Activated naive CD4-positive, alpha-beta T cell treated with anti-CD3 and anti-CD28 coated beads, Interleukin-2, amount 50 U/mL, for 72 hours (primary cell): ENCODE results near the gene TTC7B. TPM values are rescaled to one million over a fixed set of nuclear protein-coding genes. Genes with fewer than 3 reads are reported as not detected.

Experiments
- ATAC-seq, 2 donors: fragments of 150-1000 bp; cut with Tn5 transposase; 2 replicates each; pipeline ENCODE4 v1.10.0; 2021; ENCODE audit warnings: mild to moderate bottlenecking in 2 of 2, moderate library complexity in 2 of 2
- DNase-seq, 2 donors: peaks; one replicate each; pipeline ENCODE4 v3.0.0; 2021 to 2022; ENCODE audit warnings: low spot score in 2 of 2
- H3K27ac Mint-ChIP-seq, 2 donors: one replicate each; pipeline ENCODE4 v1.8.0; 2022; ENCODE audit warnings: mild to moderate bottlenecking in 2 of 2, mixed read lengths in 2 of 2
- H3K36me3 Mint-ChIP-seq, 2 donors: one replicate each; pipeline ENCODE4 v1.8.0; 2022; ENCODE audit warnings: mixed read lengths in 2 of 2
- H3K9me3 Mint-ChIP-seq, 2 donors: one replicate each; pipeline ENCODE4 v1.8.0; 2022; ENCODE audit warnings: mixed read lengths in 2 of 2
- total RNA-seq, 2 donors: library from RNA; stranded (reverse); gene quantifications; one replicate each; pipeline ENCODE4 v1.2.3, GENCODE V29; 2022

Gene TTC7B
- total RNA-seq, 2 donors from 2014 or later = 7.2 to 9.1 TPM

GRCh38 chr14:90692061-90692460 is 124.2 kb downstream of the TTC7B start:
- Mint-ChIP-seq H3K27ac (no peak overlapping the region), H3K9me3 (no peaks in the 10 kb centered on the region), H3K36me3 (no peaks in the 10 kb centered on the region)
- DNase-seq = no peak
- no peak for ATAC-seq

- H3K27ac Mint-ChIP-seq = no peak overlapping the region
- H3K9me3 Mint-ChIP-seq = no peaks in the 10 kb centered on the region
- H3K36me3 Mint-ChIP-seq = no peaks in the 10 kb centered on the region
- no peak for ATAC-seq
- DNase-seq = no peak
Measured at GRCh38 chr14:90691627-90692026, 124.6 kb downstream of the TTC7B start.

GRCh38 chr14:90687680-90688079 is 128.6 kb downstream of the TTC7B start:
- no peak overlapping the region for H3K27ac Mint-ChIP-seq
- ATAC-seq (no peak), DNase-seq (no peak)
- no peaks in the 10 kb centered on the region for H3K36me3 Mint-ChIP-seq
- H3K9me3 Mint-ChIP-seq = no peaks in the 10 kb centered on the region

- ATAC-seq = no peak
- H3K9me3 Mint-ChIP-seq = no peaks in the 10 kb centered on the region
- no peaks in the 10 kb centered on the region for H3K36me3 Mint-ChIP-seq
- no peak overlapping the region for H3K27ac Mint-ChIP-seq
- DNase-seq = no peak
Measured at GRCh38 chr14:90682615-90683014, 133.6 kb downstream of the TTC7B start.

GRCh38 chr14:90681929-90682328 is 134.3 kb downstream of the TTC7B start:
- no peak overlapping the region for H3K27ac Mint-ChIP-seq
- H3K9me3 Mint-ChIP-seq = no peaks in the 10 kb centered on the region
- no peak for DNase-seq
- no peaks in the 10 kb centered on the region for H3K36me3 Mint-ChIP-seq
- ATAC-seq = no peak

GRCh38 chr14:90678846-90679362 is 137.3 kb downstream of the TTC7B start:
- no peak for DNase-seq
- peak overlapping the region; percentile 46 to 83 for H3K27ac Mint-ChIP-seq
- no peak for ATAC-seq
- no peaks in the 10 kb centered on the region for H3K9me3 Mint-ChIP-seq
- H3K36me3 Mint-ChIP-seq = no peaks in the 10 kb centered on the region

GRCh38 chr14:90678420-90678819 is 137.8 kb downstream of the TTC7B start:
- DNase-seq = no peak
- Mint-ChIP-seq H3K36me3 (no peaks in the 10 kb centered on the region), H3K9me3 (no peaks in the 10 kb centered on the region), H3K27ac (peak overlapping the region in 1 of 2 donors; percentile 83)
- ATAC-seq = no peak

- Mint-ChIP-seq H3K36me3 (no peaks in the 10 kb centered on the region), H3K27ac (peak overlapping the region; percentile 83 to 96), H3K9me3 (no peaks in the 10 kb centered on the region)
- ATAC-seq (peak; percentile 88 to 90), DNase-seq (no peak)
Measured at GRCh38 chr14:90677484-90678050, 138.7 kb downstream of the TTC7B start.

- DNase-seq (no peak), ATAC-seq (no peak)
- Mint-ChIP-seq H3K36me3 (no peaks in the 10 kb centered on the region), H3K27ac (peak overlapping the region; percentile 83 to 96), H3K9me3 (no peaks in the 10 kb centered on the region)
Measured at GRCh38 chr14:90676912-90677311, 139.3 kb downstream of the TTC7B start.

- DNase-seq = no peak
- ATAC-seq = peak; percentile 40 to 59
- no peaks in the 10 kb centered on the region for H3K36me3 Mint-ChIP-seq
- H3K27ac Mint-ChIP-seq = peak overlapping the region; percentile 3 to 83
- no peaks in the 10 kb centered on the region for H3K9me3 Mint-ChIP-seq
Measured at GRCh38 chr14:90676356-90676755, 139.9 kb downstream of the TTC7B start.

GRCh38 chr14:90675399-90675798 is 140.8 kb downstream of the TTC7B start:
- DNase-seq (no peak), ATAC-seq (peak in 1 of 2 donors; percentile 51)
- H3K9me3 Mint-ChIP-seq = no peaks in the 10 kb centered on the region
- H3K27ac Mint-ChIP-seq = no peak overlapping the region
- no peaks in the 10 kb centered on the region for H3K36me3 Mint-ChIP-seq

GRCh38 chr14:90674716-90675115 is 141.5 kb downstream of the TTC7B start:
- no peaks in the 10 kb centered on the region for H3K9me3 Mint-ChIP-seq

GRCh38 chr14:90674043-90674670 is 142.1 kb downstream of the TTC7B start:
- no peaks in the 10 kb centered on the region for H3K9me3 Mint-ChIP-seq
- DNase-seq (no peak), ATAC-seq (no peak)
- no peak overlapping the region for H3K27ac Mint-ChIP-seq
- no peaks in the 10 kb centered on the region for H3K36me3 Mint-ChIP-seq

More at GRCh38 chr14:90674716-90675115, 141.5 kb downstream of the TTC7B start:
- H3K36me3 Mint-ChIP-seq = no peaks in the 10 kb centered on the region
- DNase-seq (no peak), ATAC-seq (no peak)
- no peak overlapping the region for H3K27ac Mint-ChIP-seq

GRCh38 chr14:90671382-90672234 is 144.6 kb downstream of the TTC7B start:
- H3K9me3 Mint-ChIP-seq = no peaks in the 10 kb centered on the region
- no peaks in the 10 kb centered on the region for H3K36me3 Mint-ChIP-seq
- DNase-seq (no peak), ATAC-seq (no peak)
- H3K27ac Mint-ChIP-seq = peak overlapping the region in 1 of 2 donors; percentile 83

- H3K9me3 Mint-ChIP-seq = no peaks in the 10 kb centered on the region
- DNase-seq (no peak), ATAC-seq (no peak)
Measured at GRCh38 chr14:90669731-90670130, 146.5 kb downstream of the TTC7B start.

GRCh38 chr14:90666571-90666970 is 149.7 kb downstream of the TTC7B start:
- ATAC-seq = no peak
- Mint-ChIP-seq H3K27ac (no peak overlapping the region), H3K9me3 (no peaks in the 10 kb centered on the region), H3K36me3 (no peaks in the 10 kb centered on the region)
- no peak for DNase-seq

More at GRCh38 chr14:90669731-90670130, 146.5 kb downstream of the TTC7B start:
- Mint-ChIP-seq H3K36me3 (no peaks in the 10 kb centered on the region), H3K27ac (no peak overlapping the region)

- DNase-seq (no peak), ATAC-seq (no peak)
- Mint-ChIP-seq H3K36me3 (no peaks in the 10 kb centered on the region), H3K9me3 (no peaks in the 10 kb centered on the region), H3K27ac (no peak overlapping the region)
Measured at GRCh38 chr14:90665321-90666000, 150.8 kb downstream of the TTC7B start.
